K562 (cell line): ENCODE measurements around the gene USP17L11. TPM values are rescaled to one million over a fixed set of nuclear protein-coding genes. Genes with fewer than 3 reads are reported as not detected.
"Not testable (repeated sequence)": the region's sequence is repeated elsewhere in the genome, so short reads cannot be mapped to it uniquely, and the experiment has no call there.

ENCODE experiments used
- ATAC-seq: fragments of 200-7000 bp; cut with Tn5 transposase; 3 replicates; pipeline ENCODE4 v1.9.1; 2020; ENCODE audit warnings: moderate library complexity
- BruUV-seq: library from RNA; stranded (reverse); fragments of 400-500 nt; replicated peaks from 2 replicates; lab custom pipeline; 2021; lab: Mats Ljungman, UMichigan
- CTCF ChIA-PET: fragments of 300-600 bp; formaldehyde crosslinking; extraction: SDS; loops from one replicate; lab custom pipeline; 2021; ENCODE audit warnings: low intra/inter-chr PET ratio; lab: Yijun Ruan, JAX
- POLR2A ChIA-PET: fragments of 300-600, 350-650 bp; sonication (Branson Sonifier 250); formaldehyde crosslinking; extraction: SDS; loops from one replicate; lab custom pipeline; 2021; ENCODE audit warnings: antibody characterized with exemption, inconsistent platforms; lab: Yijun Ruan, JAX
- DNase-seq, 4 experiments: peaks; one replicate each; pipeline versions ENCODE4 v3.0.0 to v3.0.0-alpha.2; 2011 to 2018; ENCODE audit warnings: low spot score in 3 of 4, mixed read lengths in 3 of 4; ENCODE audit errors: extremely low read depth in 1 of 4
- FAIRE-seq: peaks from 2 replicates; lab custom pipeline; 2011; peaks lifted over from hg19 to GRCh38; lab: Jason Lieb, UNC
- H2AFZ ChIP-seq: 2 replicates; pipeline ENCODE4 v1.6.0; 2011; ENCODE audit warnings: low read depth, low read length, control low read depth, inconsistent platforms
- H3K27ac ChIP-seq: fragments of 200-600 bp; 3 replicates; pipeline ENCODE4 v1.8.0; 2011; ENCODE audit warnings: low read depth, mild to moderate bottlenecking, control low read depth, inconsistent platforms, low read length, moderate library complexity, mixed read lengths; ENCODE audit errors: extremely low read depth
- H3K27me3 ChIP-seq, 2 experiments: fragments of 300-600 bp in 1 of 2; 2 replicates in 1 of 2; 3 replicates in 1 of 2; pipeline versions ENCODE4 v1.6.0 to v1.8.0; 2011; ENCODE audit warnings: inconsistent platforms in 2 of 2, low read length in 2 of 2, mild to moderate bottlenecking in 1 of 2, mixed read lengths in 1 of 2, moderate library complexity in 1 of 2; ENCODE audit not compliant: control insufficient read depth in 2 of 2, insufficient read depth in 2 of 2
- H3K36me3 ChIP-seq: fragments of 300-600 bp; 3 replicates; pipeline ENCODE4 v1.8.0; 2011; ENCODE audit warnings: mild to moderate bottlenecking, low read length, inconsistent platforms; ENCODE audit not compliant: control insufficient read depth, insufficient read depth
- H3K4me1 ChIP-seq, 2 experiments: fragments of 200-600 bp in 1 of 2; replicated peaks in 1 of 2; 2 replicates in 1 of 2; 3 replicates in 1 of 2; pipeline versions ENCODE4 v1.5.1 to v1.8.0; 2011; ENCODE audit warnings: inconsistent platforms in 2 of 2, low read length in 2 of 2, mild to moderate bottlenecking in 1 of 2, mixed read lengths in 1 of 2, moderate library complexity in 1 of 2; ENCODE audit not compliant: control insufficient read depth in 2 of 2, insufficient read depth in 2 of 2
- H3K4me2 ChIP-seq: 2 replicates; pipeline ENCODE4 v1.6.1; 2011; ENCODE audit warnings: low read length, control low read depth, inconsistent platforms, mixed read lengths; ENCODE audit not compliant: insufficient read depth
- H3K4me3 ChIP-seq: fragments of 200-600 bp; sonication (generic), shearing (Covaris generic); 2 replicates; pipeline ENCODE4 v1.5.1; 2016; ENCODE audit warnings: control low read depth, inconsistent platforms
- H3K79me2 ChIP-seq: fragments of 200-600 bp; 3 replicates; pipeline ENCODE4 v1.8.0; 2011; ENCODE audit warnings: low read length, inconsistent platforms; ENCODE audit not compliant: control insufficient read depth, insufficient read depth
- H3K9ac ChIP-seq, 2 experiments: 2 replicates each; pipeline versions ENCODE4 v1.6.0 to v1.6.1; 2011; ENCODE audit warnings: low read depth in 2 of 2, low read length in 2 of 2, control low read depth in 1 of 2, inconsistent platforms in 1 of 2, mild to moderate bottlenecking in 1 of 2, mixed read lengths in 1 of 2; ENCODE audit not compliant: insufficient read depth in 1 of 2
- H3K9me1 ChIP-seq: one replicate; pipeline ENCODE4 v1.6.0; 2011; ENCODE audit warnings: inconsistent platforms, mild to moderate bottlenecking, low read length, moderate library complexity; ENCODE audit not compliant: control insufficient read depth, insufficient read depth
- H3K9me3 ChIP-seq: replicated peaks from 2 replicates; pipeline ENCODE4 v1.5.1; 2011; ENCODE audit warnings: low read depth, low read length, inconsistent platforms; ENCODE audit not compliant: control insufficient read depth, insufficient read depth
- H4K20me1 ChIP-seq: replicated peaks from 2 replicates; pipeline ENCODE4 v1.6.1; 2011; ENCODE audit warnings: low read length, inconsistent platforms, mixed read lengths; ENCODE audit not compliant: control insufficient read depth, insufficient read depth
- WGBS: fragments of 100-300 bp; shearing (Covaris generic); methylation state at CpG from one replicate; pipeline ENCODE4 v1.1.6; 2016; ENCODE audit warnings: low coverage, mixed read lengths; ENCODE audit not compliant: insufficient coverage; ENCODE audit errors: missing lambda C conversion rate; 5-methylcytosine and 5-hydroxymethylcytosine counted together
- in situ Hi-C: fragments of 300-500 bp; cut with MboI; formaldehyde crosslinking; loops from 4 replicates; pipeline ENCODE4 v1.15.0; 2018; ENCODE audit warnings: inconsistent platforms, mixed read lengths
- intact Hi-C: fragments of 100-400 bp; cut with micrococcal nuclease; formaldehyde crosslinking; loops from 2 replicates; pipeline ENCODE4 v1.14.2; 2022
- polyA plus RNA-seq, 8 experiments: library from polyadenylated mRNA; depleted of rRNA in 4 of 8; stranded (reverse) in 5 of 8; unstranded in 3 of 8; fragments of >200 nt; fragmentation: Nextera tagmentation in 2 of 8; fragmentation: Illumina TruSeq in 1 of 8; extraction: Ambion mirVana in 2 of 8; extraction: Trizol in 1 of 8; gene quantifications; 2 replicates each; pipeline versions ENCODE4 v1.2.1 to v1.2.3, GENCODE V29; 2011 to 2014; ENCODE audit warnings: inconsistent platforms in 1 of 8, missing spikeins in 1 of 8
- total RNA-seq, 7 experiments: library from RNA; depleted of rRNA in 6 of 7; stranded (reverse); fragments of >200 nt in 6 of 7; fragmentation: Illumina TruSeq in 2 of 7; extraction: Trizol in 2 of 7; gene quantifications; 2 replicates each; pipeline versions ENCODE4 v1.2.1 to v1.2.3, GENCODE V29; 2011 to 2021; ENCODE audit warnings: low replicate concordance in 1 of 7

The USP17L11 gene
- total and polyA plus RNA-seq, 9 of the 15 experiments (the other 6 are each of a cell fraction or from before 2014, with no cell fraction given), result not detected

DNA sequence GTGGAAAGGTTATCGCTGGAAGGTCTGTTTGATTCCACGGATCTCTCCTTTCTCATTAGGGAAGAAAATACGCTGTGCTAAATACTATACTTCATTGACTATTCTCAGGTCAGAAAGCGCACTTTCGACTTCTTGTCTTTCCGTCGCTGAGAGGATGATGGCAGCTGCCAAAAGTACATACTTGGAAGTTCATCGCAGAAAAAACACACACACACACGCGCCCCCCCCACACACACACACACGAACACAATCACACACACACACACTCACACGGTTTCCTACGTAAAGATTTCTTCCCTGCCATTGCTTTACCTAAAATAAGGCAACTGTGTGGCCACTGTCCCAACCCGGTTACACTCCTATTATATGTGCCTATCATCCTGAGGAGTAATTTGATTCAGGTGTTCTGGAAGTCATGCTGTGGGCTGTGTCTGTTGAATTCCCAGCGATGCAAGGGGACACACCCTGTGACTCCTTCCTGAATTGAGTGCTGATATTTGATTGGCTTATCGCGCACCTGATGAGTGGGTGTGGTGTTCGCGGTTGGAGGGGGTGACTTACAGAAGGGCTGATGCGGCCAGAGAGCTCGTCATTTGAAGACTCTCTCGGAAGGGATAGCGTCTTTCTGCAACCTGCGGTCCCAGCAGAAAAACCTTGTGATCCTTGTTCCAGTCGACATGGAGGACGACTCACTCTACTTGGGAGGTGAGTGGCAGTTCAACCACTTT, 32.9 kb downstream of the USP17L11 start, which contains the start of gene USP17L18:
TSS of gene USP17L18 (plus strand) at position 678 of the 728 bp plus-strand sequence. CDS start at position 678, 0 bp downstream.
- H3K9ac ChIP-seq, POLR2A ChIA-PET, H3K79me2 ChIP-seq, H3K4me3 ChIP-seq, H2AFZ ChIP-seq, H4K20me1 ChIP-seq, H3K27ac ChIP-seq, H3K36me3 ChIP-seq, H3K4me2 ChIP-seq, H3K4me1 ChIP-seq, CTCF ChIA-PET, H3K27me3 ChIP-seq, ATAC-seq, H3K9me1 ChIP-seq, intact Hi-C loops, DNase-seq, H3K9me3 ChIP-seq, BruUV-seq: not testable (repeated sequence)
- peak; percentile 46 for FAIRE-seq
- in situ Hi-C loops, result loop anchor here (10.0 kb wide), 1 partner anchor 127 kb away; no protein-coding TSS in a partner anchor
- 2% methylated on average over 11 of the region's 26 CpGs for WGBS

DNA sequence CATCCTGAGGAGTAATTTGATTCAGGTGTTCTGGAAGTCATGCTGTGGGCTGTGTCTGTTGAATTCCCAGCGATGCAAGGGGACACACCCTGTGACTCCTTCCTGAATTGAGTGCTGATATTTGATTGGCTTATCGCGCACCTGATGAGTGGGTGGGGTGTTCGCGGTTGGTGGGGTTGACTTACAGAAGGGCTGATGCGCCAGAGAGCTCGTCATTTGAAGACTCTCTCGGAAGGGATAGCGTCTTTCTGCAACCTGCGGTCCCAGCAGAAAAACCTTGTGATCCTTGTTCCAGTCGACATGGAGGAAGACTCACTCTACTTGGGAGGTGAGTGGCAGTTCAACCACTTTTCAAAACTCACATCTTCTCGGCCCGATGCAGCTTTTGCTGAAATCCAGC, 37.9 kb downstream of the USP17L11 start, which contains the start of gene USP17L19:
TSS of gene USP17L19 (plus strand) at position 301 of the 400 bp plus-strand sequence. CDS start at position 301, 0 bp downstream.
- not testable (repeated sequence) for FAIRE-seq

DNA sequence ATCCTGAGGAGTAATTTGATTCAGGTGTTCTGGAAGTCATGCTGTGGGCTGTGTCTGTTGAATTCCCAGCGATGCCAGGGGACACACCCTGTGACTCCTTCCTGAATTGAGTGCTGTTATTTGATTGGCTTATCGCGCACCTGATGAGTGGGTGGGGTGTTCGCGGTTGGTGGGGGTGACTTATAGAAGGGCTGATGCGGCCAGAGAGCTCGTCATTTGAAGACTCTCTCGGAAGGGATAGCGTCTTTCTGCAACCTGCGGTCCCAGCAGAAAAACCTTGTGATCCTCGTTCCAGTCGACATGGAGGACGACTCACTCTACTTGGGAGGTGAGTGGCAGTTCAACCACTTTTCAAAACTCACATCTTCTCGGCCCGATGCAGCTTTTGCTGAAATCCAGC, 42.6 kb downstream of the USP17L11 start, which contains the start of gene USP17L20:
TSS of gene USP17L20 (plus strand) at position 301 of the 400 bp plus-strand sequence. CDS start at position 301, 0 bp downstream.
- H3K27ac ChIP-seq, DNase-seq: not testable (repeated sequence)
- WGBS, result no CpG with 5 or more reads among the region's 15 CpGs

More for the DNA sequence above, 37.9 kb downstream of the USP17L11 start, which contains the start of gene USP17L19:
- WGBS, result no CpG with 5 or more reads among the region's 13 CpGs
- H3K36me3 ChIP-seq, POLR2A ChIA-PET, H3K27me3 ChIP-seq, H3K9me1 ChIP-seq, DNase-seq, H3K79me2 ChIP-seq, ATAC-seq, H3K9ac ChIP-seq, H3K4me2 ChIP-seq, H3K9me3 ChIP-seq, H3K27ac ChIP-seq, CTCF ChIA-PET, H2AFZ ChIP-seq, H4K20me1 ChIP-seq, H3K4me3 ChIP-seq, BruUV-seq, intact Hi-C loops, H3K4me1 ChIP-seq: not testable (repeated sequence)
- in situ Hi-C loops, result loop anchor here (25.0 kb wide), 1 partner anchor 266 kb away; no protein-coding TSS in a partner anchor

More for the DNA sequence above, 42.6 kb downstream of the USP17L11 start, which contains the start of gene USP17L20:
- H3K36me3 ChIP-seq, H3K9me3 ChIP-seq, H3K4me1 ChIP-seq, H3K27me3 ChIP-seq, H3K4me2 ChIP-seq, BruUV-seq, H3K9me1 ChIP-seq, ATAC-seq, intact Hi-C loops, H4K20me1 ChIP-seq, H3K4me3 ChIP-seq, H2AFZ ChIP-seq, CTCF ChIA-PET, FAIRE-seq, H3K79me2 ChIP-seq, H3K9ac ChIP-seq, POLR2A ChIA-PET: not testable (repeated sequence)
- in situ Hi-C loops, result loop anchor here (25.0 kb wide), 1 partner anchor 271 kb away; no protein-coding TSS in a partner anchor
